IMR-90 (cell line): ENCODE measurements around the gene ELAVL1.

Source experiments
- BHLHE40 ChIP-seq: fragments of 150-350 bp; IDR thresholded peaks from 2 replicates; pipeline ENCODE4 v1.6.1; 2016; ENCODE audit warnings: mild to moderate bottlenecking, low read depth, low read length
- CEBPB ChIP-seq: IDR thresholded peaks from 2 replicates; pipeline ENCODE4 v1.6.1; 2012; ENCODE audit warnings: low read depth, low read length, improper control_type of control experiment
- CHD1 ChIP-seq: IDR thresholded peaks from 2 replicates; pipeline ENCODE4 v1.6.1; 2012; ENCODE audit warnings: low read depth, low read length, improper control_type of control experiment
- MAZ ChIP-seq: IDR thresholded peaks from 2 replicates; pipeline ENCODE4 v1.6.1; 2012; ENCODE audit warnings: low read depth, mild to moderate bottlenecking, low read length, improper control_type of control experiment, moderate library complexity, borderline replicate concordance
- MXI1 ChIP-seq: IDR thresholded peaks from 2 replicates; pipeline ENCODE4 v1.6.1; 2012; ENCODE audit warnings: low read depth, mild to moderate bottlenecking, low read length, moderate library complexity, borderline replicate concordance
- POLR2A ChIP-seq: IDR thresholded peaks from 2 replicates; pipeline ENCODE4 v1.6.1; 2012; ENCODE audit warnings: mild to moderate bottlenecking, low read depth, low read length
- RAD21 ChIP-seq: IDR thresholded peaks from 2 replicates; pipeline ENCODE4 v1.6.1; 2012; ENCODE audit warnings: low read length, improper control_type of control experiment
- RCOR1 ChIP-seq: IDR thresholded peaks from 2 replicates; pipeline ENCODE4 v1.6.1; 2012; ENCODE audit warnings: mild to moderate bottlenecking, low read length, improper control_type of control experiment; ENCODE audit not compliant: insufficient replicate concordance
- RFX5 ChIP-seq: IDR thresholded peaks from 2 replicates; pipeline ENCODE4 v1.8.0; 2012; ENCODE audit warnings: low read depth, mild to moderate bottlenecking, low read length, moderate library complexity
- SMC3 ChIP-seq: fragments of 150-350 bp; IDR thresholded peaks from 2 replicates; pipeline ENCODE4 v1.6.1; 2016; ENCODE audit warnings: low read depth, mild to moderate bottlenecking, antibody characterized with exemption, low read length, moderate library complexity
- TF ChIP-seq, protein P1 (sequence below): conservative IDR thresholded peaks from 2 replicates; pipeline ENCODE4 v1.5.1; 2012; ENCODE audit warnings: mild to moderate bottlenecking, low read depth, low read length, improper control_type of control experiment
- TF ChIP-seq, protein P2 (sequence below): fragments of 150-350 bp; IDR thresholded peaks from 2 replicates; pipeline ENCODE4 v1.6.1; 2017; ENCODE audit warnings: mild to moderate bottlenecking, antibody characterized with exemption, low read length, low read depth

DNA sequence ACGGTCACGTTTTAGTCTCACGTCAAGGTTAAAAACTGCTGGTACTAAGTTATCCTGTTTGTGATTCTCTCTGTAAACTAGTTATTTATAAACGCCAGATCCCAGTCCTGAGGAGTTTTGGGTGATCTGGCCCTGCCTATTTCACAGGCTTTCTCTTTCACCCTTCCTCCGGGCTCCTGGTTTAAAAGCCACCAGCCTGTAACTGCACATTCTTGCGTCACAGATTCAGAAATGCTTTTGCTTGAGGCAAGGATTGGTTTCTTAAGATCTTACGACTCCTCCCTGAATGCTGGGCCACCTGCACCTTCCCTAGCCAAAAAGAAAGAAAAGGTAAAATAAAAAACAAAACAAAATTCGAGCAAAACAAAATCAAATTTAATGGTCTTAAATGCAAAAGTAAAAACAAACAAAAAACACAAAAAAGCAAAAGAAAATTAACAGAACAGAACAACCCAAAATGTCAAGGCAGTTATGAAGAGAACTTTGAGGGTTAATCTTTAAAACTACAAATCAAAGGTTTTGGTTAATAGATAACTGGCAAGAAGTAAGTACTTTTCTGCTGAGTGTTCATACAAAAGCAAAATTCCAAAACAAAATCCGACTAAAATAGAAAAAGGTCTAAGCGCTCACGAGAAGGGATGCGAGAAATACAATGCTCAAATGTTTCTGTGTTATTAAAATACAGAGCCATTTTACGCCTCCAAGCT is 43.4 kb downstream of the ELAVL1 start:
- no peak for TF ChIP-seq RAD21
- no peak for TF ChIP-seq RFX5
- TF ChIP-seq, protein P1, sequence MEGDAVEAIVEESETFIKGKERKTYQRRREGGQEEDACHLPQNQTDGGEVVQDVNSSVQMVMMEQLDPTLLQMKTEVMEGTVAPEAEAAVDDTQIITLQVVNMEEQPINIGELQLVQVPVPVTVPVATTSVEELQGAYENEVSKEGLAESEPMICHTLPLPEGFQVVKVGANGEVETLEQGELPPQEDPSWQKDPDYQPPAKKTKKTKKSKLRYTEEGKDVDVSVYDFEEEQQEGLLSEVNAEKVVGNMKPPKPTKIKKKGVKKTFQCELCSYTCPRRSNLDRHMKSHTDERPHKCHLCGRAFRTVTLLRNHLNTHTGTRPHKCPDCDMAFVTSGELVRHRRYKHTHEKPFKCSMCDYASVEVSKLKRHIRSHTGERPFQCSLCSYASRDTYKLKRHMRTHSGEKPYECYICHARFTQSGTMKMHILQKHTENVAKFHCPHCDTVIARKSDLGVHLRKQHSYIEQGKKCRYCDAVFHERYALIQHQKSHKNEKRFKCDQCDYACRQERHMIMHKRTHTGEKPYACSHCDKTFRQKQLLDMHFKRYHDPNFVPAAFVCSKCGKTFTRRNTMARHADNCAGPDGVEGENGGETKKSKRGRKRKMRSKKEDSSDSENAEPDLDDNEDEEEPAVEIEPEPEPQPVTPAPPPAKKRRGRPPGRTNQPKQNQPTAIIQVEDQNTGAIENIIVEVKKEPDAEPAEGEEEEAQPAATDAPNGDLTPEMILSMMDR: no peak
- no peak for TF ChIP-seq RCOR1
- no peak for TF ChIP-seq POLR2A
- TF ChIP-seq MXI1: no peak
- 0 out of 2 replicates have a peak, but pooled peaks have one; percentile 10 for TF ChIP-seq CEBPB
- no peak for TF ChIP-seq BHLHE40
- TF ChIP-seq, protein P2, sequence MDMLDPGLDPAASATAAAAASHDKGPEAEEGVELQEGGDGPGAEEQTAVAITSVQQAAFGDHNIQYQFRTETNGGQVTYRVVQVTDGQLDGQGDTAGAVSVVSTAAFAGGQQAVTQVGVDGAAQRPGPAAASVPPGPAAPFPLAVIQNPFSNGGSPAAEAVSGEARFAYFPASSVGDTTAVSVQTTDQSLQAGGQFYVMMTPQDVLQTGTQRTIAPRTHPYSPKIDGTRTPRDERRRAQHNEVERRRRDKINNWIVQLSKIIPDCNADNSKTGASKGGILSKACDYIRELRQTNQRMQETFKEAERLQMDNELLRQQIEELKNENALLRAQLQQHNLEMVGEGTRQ: no peak
- no peak for TF ChIP-seq SMC3
- no peak for TF ChIP-seq MAZ
- no peak for TF ChIP-seq CHD1
